H9 (cell line): Measurements from ENCODE around the gene SCAF4. TPM values are rescaled to one million over a fixed set of nuclear protein-coding genes. Genes with fewer than 3 reads are reported as not detected.

ENCODE experiments used
- DNase-seq: peaks from one replicate; pipeline ENCODE4 v3.0.0-alpha.2; 2017
- H2AFZ ChIP-seq: one replicate; pipeline ENCODE4 v1.6.1; 2013; ENCODE audit warnings: mild to moderate bottlenecking, low read length, control low read depth, moderate library complexity
- H2AK5ac ChIP-seq: 2 replicates; pipeline ENCODE4 v1.6.1; 2013; ENCODE audit warnings: low read length, control low read depth, mixed read lengths; ENCODE audit not compliant: insufficient read length
- H2BK120ac ChIP-seq: one replicate; pipeline ENCODE4 v1.6.1; 2013; ENCODE audit warnings: low read depth, mild to moderate bottlenecking, low read length, control low read depth, inconsistent platforms; ENCODE audit not compliant: poor library complexity, severe bottlenecking
- H2BK12ac ChIP-seq: 2 replicates; pipeline ENCODE4 v1.6.1; 2013; ENCODE audit warnings: low read length, control low read depth, mixed read lengths, low read depth; ENCODE audit not compliant: insufficient read length
- H2BK15ac ChIP-seq: 2 replicates; pipeline ENCODE4 v1.6.1; 2013; ENCODE audit warnings: low read depth, low read length, control low read depth
- H2BK20ac ChIP-seq: one replicate; pipeline ENCODE4 v1.6.1; 2013; ENCODE audit warnings: low read depth, mild to moderate bottlenecking, low read length, control low read depth, inconsistent platforms; ENCODE audit not compliant: poor library complexity, severe bottlenecking
- H2BK5ac ChIP-seq: 2 replicates; pipeline ENCODE4 v1.6.1; 2013; ENCODE audit warnings: low read length, control low read depth, mixed read lengths; ENCODE audit not compliant: insufficient read length
- H3K14ac ChIP-seq: 2 replicates; pipeline ENCODE4 v1.6.1; 2013; ENCODE audit warnings: low read length, control low read depth; ENCODE audit not compliant: insufficient read depth
- H3K18ac ChIP-seq: 2 replicates; pipeline ENCODE4 v1.6.1; 2013; ENCODE audit warnings: low read depth, mild to moderate bottlenecking, mixed read lengths, low read length, control low read depth; ENCODE audit not compliant: insufficient read length
- H3K23ac ChIP-seq: 2 replicates; pipeline ENCODE4 v1.6.1; 2013; ENCODE audit warnings: low read length, control low read depth, mixed read lengths, low read depth; ENCODE audit not compliant: insufficient read length
- H3K23me2 ChIP-seq: 2 replicates; pipeline ENCODE4 v1.6.1; 2013; ENCODE audit warnings: low read depth, mild to moderate bottlenecking, mixed read lengths, low read length, control low read depth; ENCODE audit not compliant: insufficient read length, poor library complexity, severe bottlenecking
- H3K27ac ChIP-seq: 2 replicates; pipeline ENCODE4 v1.5.1; 2013; ENCODE audit warnings: low read length, control low read depth, mixed read lengths, low read depth; ENCODE audit not compliant: insufficient read length
- H3K27me3 ChIP-seq: 2 replicates; pipeline ENCODE4 v1.6.1; 2013; ENCODE audit warnings: low read length, control low read depth, inconsistent platforms; ENCODE audit not compliant: insufficient read depth
- H3K4ac ChIP-seq: 2 replicates; pipeline ENCODE4 v1.6.1; 2013; ENCODE audit warnings: low read depth, mild to moderate bottlenecking, control low read depth, inconsistent platforms, low read length, moderate library complexity
- H3K4me1 ChIP-seq: 2 replicates; pipeline ENCODE4 v1.6.1; 2013; ENCODE audit warnings: low read length, control low read depth, inconsistent platforms; ENCODE audit not compliant: insufficient read depth
- H3K4me2 ChIP-seq: 2 replicates; pipeline ENCODE4 v1.6.1; 2013; ENCODE audit warnings: low read length, control low read depth, mixed read lengths; ENCODE audit not compliant: insufficient read length, insufficient read depth
- H3K56ac ChIP-seq: 2 replicates; pipeline ENCODE4 v1.6.1; 2013; ENCODE audit warnings: low read depth, mild to moderate bottlenecking, mixed read lengths, low read length, control low read depth; ENCODE audit not compliant: insufficient read length
- H3K79me1 ChIP-seq: 2 replicates; pipeline ENCODE4 v1.6.1; 2013; ENCODE audit warnings: low read depth, mild to moderate bottlenecking, moderate library complexity, low read length, control low read depth, inconsistent platforms; ENCODE audit not compliant: insufficient read depth, poor library complexity, severe bottlenecking
- H3K79me2 ChIP-seq: 2 replicates; pipeline ENCODE4 v1.6.1; 2013; ENCODE audit warnings: low read length, control low read depth, inconsistent platforms; ENCODE audit not compliant: insufficient read depth
- H3K9ac ChIP-seq: 2 replicates; pipeline ENCODE4 v1.6.1; 2013; ENCODE audit warnings: low read length, control low read depth, mixed read lengths; ENCODE audit not compliant: insufficient read length; ENCODE audit errors: extremely low read depth
- H3K9me3 ChIP-seq: one replicate; pipeline ENCODE4 v1.6.1; 2013; ENCODE audit warnings: low read depth, low read length, inconsistent platforms; ENCODE audit not compliant: control insufficient read depth
- H3T11ph ChIP-seq: one replicate; pipeline ENCODE4 v1.6.1; 2013; ENCODE audit warnings: mild to moderate bottlenecking, low read length, control low read depth, inconsistent platforms
- H4K20me1 ChIP-seq: one replicate; pipeline ENCODE4 v1.6.1; 2013; ENCODE audit not compliant: control insufficient read depth, insufficient read length, insufficient read depth
- H4K5ac ChIP-seq: 2 replicates; pipeline ENCODE4 v1.6.1; 2013; ENCODE audit warnings: low read depth, mild to moderate bottlenecking, mixed read lengths, low read length, control low read depth; ENCODE audit not compliant: insufficient read length
- H4K8ac ChIP-seq: replicated peaks from 2 replicates; pipeline ENCODE4 v1.6.1; 2013; ENCODE audit warnings: low read length, control low read depth, mixed read lengths, low read depth; ENCODE audit not compliant: insufficient read length
- H4K91ac ChIP-seq: 2 replicates; pipeline ENCODE4 v1.6.1; 2013; ENCODE audit warnings: low read depth, mild to moderate bottlenecking, moderate library complexity, mixed read lengths, low read length, control low read depth; ENCODE audit not compliant: insufficient read length
- H3K27ac Mint-ChIP-seq, 3 experiments: 2 replicates in 2 of 3; 3 replicates in 1 of 3; pipeline ENCODE4 v1.8.0; 2020 to 2021; ENCODE audit warnings: mixed read lengths in 3 of 3, mild to moderate bottlenecking in 1 of 3, moderate library complexity in 1 of 3
- H3K27me3 Mint-ChIP-seq: 2 replicates; pipeline ENCODE4 v1.8.0; 2021; ENCODE audit warnings: low read depth, mild to moderate bottlenecking, moderate library complexity, mixed read lengths
- H3K36me3 Mint-ChIP-seq, 3 experiments: 2 replicates in 2 of 3; 3 replicates in 1 of 3; pipeline ENCODE4 v1.8.0; 2020 to 2021; ENCODE audit warnings: low read depth in 3 of 3, mixed read lengths in 3 of 3; ENCODE audit not compliant: insufficient read depth in 1 of 3
- H3K4me1 Mint-ChIP-seq, 2 experiments: 2 replicates each; pipeline ENCODE4 v1.8.0; 2020; ENCODE audit warnings: mixed read lengths in 2 of 2
- H3K4me3 Mint-ChIP-seq, 2 experiments: 2 replicates in 1 of 2; 3 replicates in 1 of 2; pipeline ENCODE4 v1.8.0; 2020 to 2021; ENCODE audit warnings: mild to moderate bottlenecking in 2 of 2, mixed read lengths in 2 of 2, moderate library complexity in 1 of 2
- H3K9me3 Mint-ChIP-seq, 2 experiments: 2 replicates in 1 of 2; 3 replicates in 1 of 2; pipeline ENCODE4 v1.8.0; 2020; ENCODE audit warnings: mild to moderate bottlenecking in 2 of 2, mixed read lengths in 2 of 2, moderate library complexity in 1 of 2
- CTCF ChIP-seq: fragments of 200-600 bp; sonication (generic); conservative IDR thresholded peaks from 3 replicates; pipeline ENCODE4 v1.8.0; 2021; ENCODE audit warnings: antibody characterized with exemption, mild to moderate bottlenecking
- WGBS: extraction: QIAGEN DNeasy Blood & Tissue Kit; methylation state at CpG from one replicate; pipeline ENCODE4 v1.1.7; 2013; ENCODE audit warnings: missing lambda C conversion rate, low lambda C conversion rate, mixed read lengths; ENCODE audit not compliant: insufficient read length; ENCODE audit errors: extremely low coverage; 5-methylcytosine and 5-hydroxymethylcytosine counted together
- total RNA-seq: library from RNA; stranded (reverse); gene quantifications from 2 replicates; pipeline ENCODE4 v1.2.1, GENCODE V29; 2021

SCAF4 gene
- total RNA-seq, 1 experiment from 2014 or later: 76.8 TPM

- Histone ChIP-seq H3K79me1 (no peaks in the 10 kb centered on the region), H4K5ac (no peak overlapping the region), H3K4me1 (no peaks in the 10 kb centered on the region), H2BK20ac (no peak overlapping the region), H2BK5ac (no peak overlapping the region), H4K91ac (no peak overlapping the region), H3T11ph (no peak overlapping the region), H3K23me2 (no peaks in the 10 kb centered on the region), H3K23ac (no peak overlapping the region), H3K4me2 (no peak overlapping the region), H3K27ac (no peak overlapping the region), H3K79me2 (no peaks in the 10 kb centered on the region), H2BK120ac (no peak overlapping the region), H3K14ac (no peak overlapping the region), H2BK12ac (no peak overlapping the region), H3K9me3 (no peaks in the 10 kb centered on the region), H2BK15ac (no peak overlapping the region), H3K18ac (no peak overlapping the region), H4K8ac (no peak overlapping the region), H3K4ac (no peak overlapping the region), H2AFZ (no peak overlapping the region), H3K9ac (no peak overlapping the region), H3K27me3 (no peaks in the 10 kb centered on the region), H2AK5ac (no peak overlapping the region), H3K56ac (no peak overlapping the region), H4K20me1 (no peaks in the 10 kb centered on the region)
- Mint-ChIP-seq H3K4me3 (no peak overlapping the region), H3K27ac (no peak overlapping the region), H3K4me1 (no peaks in the 10 kb centered on the region), H3K36me3 (peaks cover 2 to 28% (median 23%) of the 10 kb centered on the region in 3 experiments; a peak in 6 of 7 replicates), H3K27me3 (no peaks in the 10 kb centered on the region), H3K9me3 (no peaks in the 10 kb centered on the region)
- TF ChIP-seq CTCF: no peak
- WGBS: no CpG with 5 or more reads among the region's 2 CpGs
- DNase-seq: no peak
These were observed 53.4 kb downstream of the SCAF4 start for GRCh38 chr21:31678478-31678877.
